HL-60 (cell line): ENCODE results near the gene CLTA.
"Not testable (repeated sequence)": the region's sequence is repeated elsewhere in the genome, so short reads cannot be mapped to it uniquely, and the experiment has no call there.

ENCODE experiments used
- DNase-seq, 2 experiments: peaks; one replicate each; pipeline ENCODE4 v3.0.0-alpha.2; 2010 to 2020; ENCODE audit warnings: low read depth in 1 of 2, low spot score in 1 of 2
- H3K27ac ChIP-seq: fragments of 250-450 bp; sonication (Bioruptor Pico); replicated peaks from 2 replicates; pipeline ENCODE4 v1.5.1; 2020; ENCODE audit warnings: mild to moderate bottlenecking, moderate library complexity
- H3K27me3 ChIP-seq: fragments of 250-450 bp; sonication (Bioruptor Pico); 2 replicates; pipeline ENCODE4 v1.5.1; 2021; ENCODE audit warnings: mild to moderate bottlenecking, moderate library complexity; ENCODE audit not compliant: insufficient read depth, poor library complexity, severe bottlenecking
- H3K4me3 ChIP-seq: replicated peaks from 2 replicates; pipeline ENCODE4 v1.5.1; 2011; ENCODE audit warnings: mild to moderate bottlenecking, control low read depth, low read length; ENCODE audit not compliant: insufficient read depth
- GABPA ChIP-seq: IDR thresholded peaks from 2 replicates; pipeline ENCODE4 v1.6.1; 2012; ENCODE audit warnings: low read depth
- POLR2AphosphoS5 ChIP-seq: IDR thresholded peaks from 2 replicates; pipeline ENCODE4 v1.6.1; 2012; ENCODE audit warnings: low read depth
- SPI1 ChIP-seq: IDR thresholded peaks from 2 replicates; pipeline ENCODE4 v1.6.1; 2012; ENCODE audit warnings: low read depth, mild to moderate bottlenecking, borderline replicate concordance
- TF ChIP-seq, protein P1 (sequence below): IDR thresholded peaks from one replicate; pipeline ENCODE4 v1.5.1; 2011; ENCODE audit warnings: low read length, control low read depth, inconsistent platforms; ENCODE audit not compliant: insufficient read depth
- TF ChIP-seq, protein P2 (sequence below): IDR thresholded peaks from 2 replicates; pipeline ENCODE4 v1.6.1; 2012; ENCODE audit warnings: low read depth; ENCODE audit not compliant: insufficient replicate concordance

The CLTA gene

DNA sequence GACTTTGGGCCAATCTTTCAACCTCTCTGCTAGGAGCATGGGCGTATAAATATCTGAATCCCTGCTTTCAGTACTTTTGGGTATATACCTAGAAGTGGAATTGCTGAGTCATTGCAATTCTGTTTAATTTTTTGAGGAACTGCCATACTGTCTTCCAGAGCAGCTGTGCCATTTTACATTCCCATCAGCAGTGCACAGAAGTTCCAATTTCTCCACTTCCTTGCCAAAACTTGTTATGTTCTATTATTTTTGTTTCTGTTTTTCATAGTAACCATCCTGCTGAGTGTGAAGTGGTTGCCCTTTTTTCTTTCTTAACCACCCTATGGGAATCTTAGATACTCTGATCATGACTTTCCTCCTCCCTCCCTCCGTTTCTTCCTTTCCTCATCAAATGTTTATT lies 32.6 kb upstream of the CLTA start:
- TF ChIP-seq, protein P1, sequence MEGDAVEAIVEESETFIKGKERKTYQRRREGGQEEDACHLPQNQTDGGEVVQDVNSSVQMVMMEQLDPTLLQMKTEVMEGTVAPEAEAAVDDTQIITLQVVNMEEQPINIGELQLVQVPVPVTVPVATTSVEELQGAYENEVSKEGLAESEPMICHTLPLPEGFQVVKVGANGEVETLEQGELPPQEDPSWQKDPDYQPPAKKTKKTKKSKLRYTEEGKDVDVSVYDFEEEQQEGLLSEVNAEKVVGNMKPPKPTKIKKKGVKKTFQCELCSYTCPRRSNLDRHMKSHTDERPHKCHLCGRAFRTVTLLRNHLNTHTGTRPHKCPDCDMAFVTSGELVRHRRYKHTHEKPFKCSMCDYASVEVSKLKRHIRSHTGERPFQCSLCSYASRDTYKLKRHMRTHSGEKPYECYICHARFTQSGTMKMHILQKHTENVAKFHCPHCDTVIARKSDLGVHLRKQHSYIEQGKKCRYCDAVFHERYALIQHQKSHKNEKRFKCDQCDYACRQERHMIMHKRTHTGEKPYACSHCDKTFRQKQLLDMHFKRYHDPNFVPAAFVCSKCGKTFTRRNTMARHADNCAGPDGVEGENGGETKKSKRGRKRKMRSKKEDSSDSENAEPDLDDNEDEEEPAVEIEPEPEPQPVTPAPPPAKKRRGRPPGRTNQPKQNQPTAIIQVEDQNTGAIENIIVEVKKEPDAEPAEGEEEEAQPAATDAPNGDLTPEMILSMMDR, result no peak
- peak; percentile 90 for TF ChIP-seq SPI1
- TF ChIP-seq, protein P2, sequence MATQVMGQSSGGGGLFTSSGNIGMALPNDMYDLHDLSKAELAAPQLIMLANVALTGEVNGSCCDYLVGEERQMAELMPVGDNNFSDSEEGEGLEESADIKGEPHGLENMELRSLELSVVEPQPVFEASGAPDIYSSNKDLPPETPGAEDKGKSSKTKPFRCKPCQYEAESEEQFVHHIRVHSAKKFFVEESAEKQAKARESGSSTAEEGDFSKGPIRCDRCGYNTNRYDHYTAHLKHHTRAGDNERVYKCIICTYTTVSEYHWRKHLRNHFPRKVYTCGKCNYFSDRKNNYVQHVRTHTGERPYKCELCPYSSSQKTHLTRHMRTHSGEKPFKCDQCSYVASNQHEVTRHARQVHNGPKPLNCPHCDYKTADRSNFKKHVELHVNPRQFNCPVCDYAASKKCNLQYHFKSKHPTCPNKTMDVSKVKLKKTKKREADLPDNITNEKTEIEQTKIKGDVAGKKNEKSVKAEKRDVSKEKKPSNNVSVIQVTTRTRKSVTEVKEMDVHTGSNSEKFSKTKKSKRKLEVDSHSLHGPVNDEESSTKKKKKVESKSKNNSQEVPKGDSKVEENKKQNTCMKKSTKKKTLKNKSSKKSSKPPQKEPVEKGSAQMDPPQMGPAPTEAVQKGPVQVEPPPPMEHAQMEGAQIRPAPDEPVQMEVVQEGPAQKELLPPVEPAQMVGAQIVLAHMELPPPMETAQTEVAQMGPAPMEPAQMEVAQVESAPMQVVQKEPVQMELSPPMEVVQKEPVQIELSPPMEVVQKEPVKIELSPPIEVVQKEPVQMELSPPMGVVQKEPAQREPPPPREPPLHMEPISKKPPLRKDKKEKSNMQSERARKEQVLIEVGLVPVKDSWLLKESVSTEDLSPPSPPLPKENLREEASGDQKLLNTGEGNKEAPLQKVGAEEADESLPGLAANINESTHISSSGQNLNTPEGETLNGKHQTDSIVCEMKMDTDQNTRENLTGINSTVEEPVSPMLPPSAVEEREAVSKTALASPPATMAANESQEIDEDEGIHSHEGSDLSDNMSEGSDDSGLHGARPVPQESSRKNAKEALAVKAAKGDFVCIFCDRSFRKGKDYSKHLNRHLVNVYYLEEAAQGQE, result no peak
- Histone ChIP-seq H3K27me3 (no peaks in the 10 kb centered on the region), H3K4me3 (no peak overlapping the region), H3K27ac (peak overlapping the region; percentile 47)
- peak in 1 of 2 experiments; percentile 22 for DNase-seq

DNA sequence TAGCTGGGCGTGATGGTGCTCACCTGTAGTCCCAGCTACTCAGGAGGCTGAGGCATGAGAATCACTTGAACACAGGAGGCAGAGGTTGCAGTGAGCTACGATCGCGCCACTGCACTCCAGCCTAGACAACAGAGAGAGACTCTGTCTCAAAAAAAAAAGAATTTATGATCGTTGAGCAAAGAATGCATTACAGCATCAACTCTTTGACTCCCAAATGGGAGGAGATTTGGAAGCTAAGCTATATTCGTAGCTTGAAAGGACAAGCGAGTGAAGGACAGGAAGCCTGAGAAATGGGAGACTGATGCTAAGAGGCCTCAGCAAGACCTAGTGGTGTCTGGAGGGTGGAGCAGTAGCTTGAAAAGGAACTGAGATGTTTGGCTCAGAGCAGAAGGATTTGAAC lies 31.8 kb upstream of the CLTA start:
- no peak overlapping the region for H3K27ac ChIP-seq
- TF ChIP-seq GABPA (no peak), SPI1 (no peak), POLR2AphosphoS5 (no peak)
- TF ChIP-seq, protein P2, result no peak

DNA sequence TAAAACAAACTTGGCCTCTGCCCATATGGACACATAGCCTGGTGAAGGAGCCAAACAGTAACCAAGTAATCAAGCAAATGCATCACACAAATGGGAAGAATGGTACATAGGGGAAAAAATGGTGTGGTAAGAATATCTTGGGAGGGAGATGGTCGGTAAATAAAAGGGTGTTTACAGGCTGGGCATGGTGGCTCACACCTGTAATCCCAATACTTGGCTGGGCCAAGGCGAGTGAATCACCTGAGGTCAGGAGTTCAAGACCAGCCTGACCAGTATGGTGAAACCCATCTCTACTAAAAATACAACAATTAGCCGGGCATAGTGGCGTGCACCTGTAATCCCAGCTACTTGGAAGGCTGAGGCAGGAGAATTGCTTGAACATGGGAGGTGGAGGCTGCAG lies 31.2 kb upstream of the CLTA start:
- H3K27ac ChIP-seq, result not testable (repeated sequence)

More for the DNA sequence above, 31.8 kb upstream of the CLTA start:
- DNase-seq, result no peak
- Histone ChIP-seq H3K4me3 (no peak overlapping the region), H3K27me3 (no peaks in the 10 kb centered on the region)

DNA sequence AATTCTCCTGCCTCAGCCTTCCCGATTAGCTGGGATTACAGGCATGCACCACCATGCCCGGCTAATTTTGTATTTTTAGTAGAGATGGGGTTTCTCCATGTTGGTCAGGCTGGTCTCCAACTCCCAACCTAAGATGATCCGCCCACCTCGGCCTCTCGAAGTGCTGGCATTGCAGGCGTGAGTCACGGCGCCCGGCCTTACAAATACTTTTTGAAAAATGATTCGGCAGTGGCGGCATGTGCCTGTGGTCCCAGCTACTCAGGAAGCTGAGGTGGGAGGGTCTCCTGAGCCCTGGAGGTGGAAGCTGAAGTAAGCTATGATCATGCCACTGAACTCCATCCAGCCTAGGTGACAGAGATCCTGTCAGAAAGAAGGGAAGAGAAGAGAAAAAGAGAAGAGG lies 30.6 kb upstream of the CLTA start:
- not testable (repeated sequence) for DNase-seq, H3K4me3 ChIP-seq, H3K27ac ChIP-seq, H3K27me3 ChIP-seq

More for the DNA sequence above, 31.2 kb upstream of the CLTA start:
- not testable (repeated sequence) for DNase-seq, H3K4me3 ChIP-seq, H3K27me3 ChIP-seq

DNA sequence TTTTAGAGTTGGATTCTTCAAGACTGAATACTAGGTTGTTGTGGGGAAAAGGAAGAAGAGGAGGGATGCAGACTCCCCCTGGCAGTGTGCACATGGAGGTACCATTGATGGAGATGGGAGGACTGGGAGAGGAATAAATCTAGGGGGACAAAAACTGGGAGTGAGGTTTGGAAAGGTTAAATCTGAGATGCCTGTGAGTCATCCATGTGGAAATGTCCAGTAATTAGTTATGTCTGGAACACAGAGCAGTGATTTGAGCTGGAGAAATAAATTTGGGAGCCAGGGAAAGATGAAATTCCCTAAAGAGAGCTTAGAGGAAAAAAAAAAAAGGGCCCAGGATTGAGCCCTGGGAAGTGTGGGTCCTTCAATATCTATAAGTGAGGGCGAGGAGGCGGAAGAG lies 29.5 kb upstream of the CLTA start:
- H3K27me3 ChIP-seq, result no peaks in the 10 kb centered on the region
- no peak for TF ChIP-seq SPI1
- TF ChIP-seq POLR2AphosphoS5, result no peak
- no peak for TF ChIP-seq GABPA
- TF ChIP-seq, protein P2, result no peak
- TF ChIP-seq, protein P1, result no peak
- no peak overlapping the region for H3K4me3 ChIP-seq
- no peak overlapping the region for H3K27ac ChIP-seq
- no peak for DNase-seq
